ENCODE measurements around the gene SNX9.
"Not testable (repeated sequence)": the region's sequence is repeated elsewhere in the genome, so short reads cannot be mapped to it uniquely, and the experiment has no call there.

The SNX9 gene

GRCh38 chr6:157967486-157967885, 144.4 kb downstream of the SNX9 start:
- H3K27me3 ChIP-seq (ENCODE audit: insufficient read depth, low read length, poor library complexity, severe bottlenecking) = no peaks in the 10 kb centered on the region
- H3K9me2 ChIP-seq (replicated peaks; ENCODE audit: low read depth, low read length) = no peaks in the 10 kb centered on the region
- no peaks in the 10 kb centered on the region for H3K79me2 ChIP-seq (ENCODE audit: insufficient read depth, low read length)
- TF ChIP-seq EZH2phosphoT487 (IDR thresholded peaks at IDR 0.05; ENCODE audit: borderline replicate concordance) (no peak), CTCF (conservative IDR thresholded peaks at IDR 0.05; ENCODE audit: low read length) (no peak)
- H2AFZ ChIP-seq (ENCODE audit: low read length) = no peak overlapping the region
- H3F3A ChIP-seq (ENCODE audit: low read depth) = no peaks in the 10 kb centered on the region
- H3K4me2 ChIP-seq (ENCODE audit: low read depth, low read length, poor library complexity, severe bottlenecking) = no peak overlapping the region
- H3K4me1 ChIP-seq (ENCODE audit: insufficient read depth, low read length, poor library complexity, severe bottlenecking) = peaks cover 21% of the 10 kb centered on the region
- H3K9ac ChIP-seq (ENCODE audit: low read depth, low read length, poor library complexity, severe bottlenecking) = no peak overlapping the region
- no peaks in the 10 kb centered on the region for H3K36me3 ChIP-seq (ENCODE audit: insufficient read depth, low read length)
- H3K4me3 ChIP-seq (ENCODE audit: low read length, poor library complexity, severe bottlenecking) = no peak overlapping the region
- no peaks in the 10 kb centered on the region for H3K9me3 ChIP-seq (ENCODE audit: insufficient read depth, low read depth, low read length)
- H4K20me1 ChIP-seq (ENCODE audit: insufficient read depth, low read length, poor library complexity, severe bottlenecking) = no peaks in the 10 kb centered on the region

- H3K79me2 ChIP-seq (ENCODE audit: insufficient read depth, low read length); H3K4me3 ChIP-seq (ENCODE audit: low read length, poor library complexity, severe bottlenecking); H3K27me3 ChIP-seq (ENCODE audit: insufficient read depth, low read length, poor library complexity, severe bottlenecking); H3K36me3 ChIP-seq (ENCODE audit: insufficient read depth, low read length); H3F3A ChIP-seq (ENCODE audit: low read depth); H2AFZ ChIP-seq (ENCODE audit: low read length); H3K9me2 ChIP-seq (replicated peaks; ENCODE audit: low read depth, low read length); H3K4me2 ChIP-seq (ENCODE audit: low read depth, low read length, poor library complexity, severe bottlenecking); H3K9me3 ChIP-seq (ENCODE audit: insufficient read depth, low read depth, low read length); H3K9ac ChIP-seq (ENCODE audit: low read depth, low read length, poor library complexity, severe bottlenecking); H4K20me1 ChIP-seq (ENCODE audit: insufficient read depth, low read length, poor library complexity, severe bottlenecking): not testable (repeated sequence)
- peaks cover 17% of the 10 kb centered on the region for H3K4me1 ChIP-seq (ENCODE audit: insufficient read depth, low read length, poor library complexity, severe bottlenecking)
Measured at GRCh38 chr6:157972177-157972576, 149.1 kb downstream of the SNX9 start.

GRCh38 chr6:157974341-157974894, 151.4 kb downstream of the SNX9 start:
- H3K4me2 ChIP-seq (ENCODE audit: low read depth, low read length, poor library complexity, severe bottlenecking) = no peak overlapping the region
- no peaks in the 10 kb centered on the region for H3K36me3 ChIP-seq (ENCODE audit: insufficient read depth, low read length)
- no peak overlapping the region for H2AFZ ChIP-seq (ENCODE audit: low read length)
- no peaks in the 10 kb centered on the region for H3K27me3 ChIP-seq (ENCODE audit: insufficient read depth, low read length, poor library complexity, severe bottlenecking)
- no peak overlapping the region for H3K4me3 ChIP-seq (ENCODE audit: low read length, poor library complexity, severe bottlenecking)
- no peaks in the 10 kb centered on the region for H3K9me2 ChIP-seq (replicated peaks; ENCODE audit: low read depth, low read length)
- H4K20me1 ChIP-seq (ENCODE audit: insufficient read depth, low read length, poor library complexity, severe bottlenecking) = no peaks in the 10 kb centered on the region
- no peaks in the 10 kb centered on the region for H3F3A ChIP-seq (ENCODE audit: low read depth)
- peaks cover 14% of the 10 kb centered on the region for H3K4me1 ChIP-seq (ENCODE audit: insufficient read depth, low read length, poor library complexity, severe bottlenecking)
- no peak overlapping the region for H3K9ac ChIP-seq (ENCODE audit: low read depth, low read length, poor library complexity, severe bottlenecking)
- H3K79me2 ChIP-seq (ENCODE audit: insufficient read depth, low read length) = no peaks in the 10 kb centered on the region
- H3K9me3 ChIP-seq (ENCODE audit: insufficient read depth, low read depth, low read length) = no peaks in the 10 kb centered on the region
- TF ChIP-seq CTCF (conservative IDR thresholded peaks at IDR 0.05; ENCODE audit: low read length) (no peak), EZH2phosphoT487 (IDR thresholded peaks at IDR 0.05; ENCODE audit: borderline replicate concordance) (no peak)

- Histone ChIP-seq H3K9me3 (ENCODE audit: insufficient read depth, low read depth, low read length) (no peaks in the 10 kb centered on the region), H3K9me2 (replicated peaks; ENCODE audit: low read depth, low read length) (no peaks in the 10 kb centered on the region), H3K4me2 (ENCODE audit: low read depth, low read length, poor library complexity, severe bottlenecking) (no peak overlapping the region), H3K4me3 (ENCODE audit: low read length, poor library complexity, severe bottlenecking) (no peak overlapping the region), H3K79me2 (ENCODE audit: insufficient read depth, low read length) (no peaks in the 10 kb centered on the region), H3F3A (ENCODE audit: low read depth) (no peaks in the 10 kb centered on the region), H4K20me1 (ENCODE audit: insufficient read depth, low read length, poor library complexity, severe bottlenecking) (no peaks in the 10 kb centered on the region), H2AFZ (ENCODE audit: low read length) (no peak overlapping the region), H3K27me3 (ENCODE audit: insufficient read depth, low read length, poor library complexity, severe bottlenecking) (no peaks in the 10 kb centered on the region), H3K4me1 (ENCODE audit: insufficient read depth, low read length, poor library complexity, severe bottlenecking) (peaks cover 19% of the 10 kb centered on the region), H3K9ac (ENCODE audit: low read depth, low read length, poor library complexity, severe bottlenecking) (no peak overlapping the region), H3K36me3 (ENCODE audit: insufficient read depth, low read length) (no peaks in the 10 kb centered on the region)
- TF ChIP-seq EZH2phosphoT487 (IDR thresholded peaks at IDR 0.05; ENCODE audit: borderline replicate concordance) = no peak
- no peak for TF ChIP-seq CTCF (conservative IDR thresholded peaks at IDR 0.05; ENCODE audit: low read length)
Measured at GRCh38 chr6:157974967-157975366, 151.9 kb downstream of the SNX9 start.
